HCT116 (cell line): Measurements from ENCODE around the gene IL22RA1.

Experiments
- ELF1 ChIP-seq: IDR thresholded peaks from 2 replicates; pipeline ENCODE4 v1.6.1; 2012; ENCODE audit warnings: low read depth, borderline replicate concordance
- EZH2 ChIP-seq: fragments of 200-600 bp; sonication (generic); IDR thresholded peaks from 2 replicates; pipeline ENCODE4 v1.6.1; 2017; ENCODE audit warnings: antibody characterized with exemption, mixed run types
- EZH2phosphoT487 ChIP-seq: fragments of 200-600 bp; IDR thresholded peaks from 2 replicates; pipeline ENCODE4 v1.6.1; 2018; ENCODE audit warnings: antibody characterized with exemption, borderline replicate concordance
- POLR2A ChIP-seq: IDR thresholded peaks from 2 replicates; pipeline ENCODE4 v1.7.0; 2011; ENCODE audit warnings: borderline replicate concordance; ENCODE audit not compliant: insufficient read depth, insufficient read length; ENCODE audit errors: extremely low read depth
- POLR2AphosphoS5 ChIP-seq: IDR thresholded peaks from 2 replicates; pipeline ENCODE4 v1.6.1; 2011; ENCODE audit warnings: mild to moderate bottlenecking, low read depth, low read length, moderate library complexity
- SIN3A ChIP-seq: IDR thresholded peaks from 2 replicates; pipeline ENCODE4 v1.6.1; 2012; ENCODE audit warnings: low read depth
- ZNF274 ChIP-seq: fragments of 200-500 bp; sonication (Bioruptor generic); IDR thresholded peaks from 2 replicates; pipeline ENCODE4 v1.6.1; 2014; ENCODE audit warnings: mild to moderate bottlenecking, low read depth, low read length, inconsistent platforms
- TF ChIP-seq, protein P1 (sequence below), 3 experiments: fragments of 200-600 bp in 1 of 3; sonication (generic) in 1 of 3; IDR thresholded peaks in 2 of 3; conservative IDR thresholded peaks in 1 of 3; 2 replicates each; pipeline ENCODE4 v1.5.1; 2012 to 2017; ENCODE audit warnings: low read depth in 2 of 3, low read length in 2 of 3, antibody characterized with exemption in 1 of 3, borderline replicate concordance in 1 of 3, control low read depth in 1 of 3, mild to moderate bottlenecking in 1 of 3, mixed read lengths in 1 of 3, mixed run types in 1 of 3, moderate library complexity in 1 of 3; ENCODE audit not compliant: insufficient read depth in 1 of 3
- TF ChIP-seq, protein P2 (sequence below): IDR thresholded peaks from 2 replicates; pipeline ENCODE4 v1.6.1; 2012; ENCODE audit warnings: low read depth

DNA sequence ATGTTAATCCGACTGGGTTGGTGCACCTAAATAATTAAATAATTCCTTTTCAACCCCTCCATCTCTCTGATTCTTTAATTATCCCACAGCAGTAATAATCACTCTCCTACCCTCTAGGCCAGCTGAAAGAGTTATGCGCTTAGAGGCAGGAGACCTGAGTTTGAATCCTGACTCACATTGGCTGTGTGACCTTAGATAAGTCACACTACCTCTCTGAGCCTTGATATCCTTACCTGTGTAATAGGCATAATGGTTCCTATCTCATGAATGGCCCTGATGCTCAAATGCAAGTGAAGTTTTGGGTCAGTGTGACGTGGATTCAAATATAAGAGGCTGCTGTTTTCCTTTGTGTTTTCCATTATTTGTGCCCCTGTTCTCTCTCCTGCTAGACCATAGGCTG, 39.1 kb downstream of the IL22RA1 start:
- TF ChIP-seq, protein P1, sequence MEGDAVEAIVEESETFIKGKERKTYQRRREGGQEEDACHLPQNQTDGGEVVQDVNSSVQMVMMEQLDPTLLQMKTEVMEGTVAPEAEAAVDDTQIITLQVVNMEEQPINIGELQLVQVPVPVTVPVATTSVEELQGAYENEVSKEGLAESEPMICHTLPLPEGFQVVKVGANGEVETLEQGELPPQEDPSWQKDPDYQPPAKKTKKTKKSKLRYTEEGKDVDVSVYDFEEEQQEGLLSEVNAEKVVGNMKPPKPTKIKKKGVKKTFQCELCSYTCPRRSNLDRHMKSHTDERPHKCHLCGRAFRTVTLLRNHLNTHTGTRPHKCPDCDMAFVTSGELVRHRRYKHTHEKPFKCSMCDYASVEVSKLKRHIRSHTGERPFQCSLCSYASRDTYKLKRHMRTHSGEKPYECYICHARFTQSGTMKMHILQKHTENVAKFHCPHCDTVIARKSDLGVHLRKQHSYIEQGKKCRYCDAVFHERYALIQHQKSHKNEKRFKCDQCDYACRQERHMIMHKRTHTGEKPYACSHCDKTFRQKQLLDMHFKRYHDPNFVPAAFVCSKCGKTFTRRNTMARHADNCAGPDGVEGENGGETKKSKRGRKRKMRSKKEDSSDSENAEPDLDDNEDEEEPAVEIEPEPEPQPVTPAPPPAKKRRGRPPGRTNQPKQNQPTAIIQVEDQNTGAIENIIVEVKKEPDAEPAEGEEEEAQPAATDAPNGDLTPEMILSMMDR (IDR thresholded peaks at IDR 0.05 in 2 of 3, conservative IDR thresholded peaks at IDR 0.05 in 1 of 3; ENCODE audit: borderline replicate concordance in 1 of 3, insufficient read depth in 1 of 3, low read depth in 2 of 3, low read length in 2 of 3), result no peak
- TF ChIP-seq EZH2phosphoT487 (no peak), POLR2A (no peak), EZH2 (no peak), ELF1 (no peak), SIN3A (no peak), POLR2AphosphoS5 (no peak), ZNF274 (no peak)
- TF ChIP-seq, protein P2, sequence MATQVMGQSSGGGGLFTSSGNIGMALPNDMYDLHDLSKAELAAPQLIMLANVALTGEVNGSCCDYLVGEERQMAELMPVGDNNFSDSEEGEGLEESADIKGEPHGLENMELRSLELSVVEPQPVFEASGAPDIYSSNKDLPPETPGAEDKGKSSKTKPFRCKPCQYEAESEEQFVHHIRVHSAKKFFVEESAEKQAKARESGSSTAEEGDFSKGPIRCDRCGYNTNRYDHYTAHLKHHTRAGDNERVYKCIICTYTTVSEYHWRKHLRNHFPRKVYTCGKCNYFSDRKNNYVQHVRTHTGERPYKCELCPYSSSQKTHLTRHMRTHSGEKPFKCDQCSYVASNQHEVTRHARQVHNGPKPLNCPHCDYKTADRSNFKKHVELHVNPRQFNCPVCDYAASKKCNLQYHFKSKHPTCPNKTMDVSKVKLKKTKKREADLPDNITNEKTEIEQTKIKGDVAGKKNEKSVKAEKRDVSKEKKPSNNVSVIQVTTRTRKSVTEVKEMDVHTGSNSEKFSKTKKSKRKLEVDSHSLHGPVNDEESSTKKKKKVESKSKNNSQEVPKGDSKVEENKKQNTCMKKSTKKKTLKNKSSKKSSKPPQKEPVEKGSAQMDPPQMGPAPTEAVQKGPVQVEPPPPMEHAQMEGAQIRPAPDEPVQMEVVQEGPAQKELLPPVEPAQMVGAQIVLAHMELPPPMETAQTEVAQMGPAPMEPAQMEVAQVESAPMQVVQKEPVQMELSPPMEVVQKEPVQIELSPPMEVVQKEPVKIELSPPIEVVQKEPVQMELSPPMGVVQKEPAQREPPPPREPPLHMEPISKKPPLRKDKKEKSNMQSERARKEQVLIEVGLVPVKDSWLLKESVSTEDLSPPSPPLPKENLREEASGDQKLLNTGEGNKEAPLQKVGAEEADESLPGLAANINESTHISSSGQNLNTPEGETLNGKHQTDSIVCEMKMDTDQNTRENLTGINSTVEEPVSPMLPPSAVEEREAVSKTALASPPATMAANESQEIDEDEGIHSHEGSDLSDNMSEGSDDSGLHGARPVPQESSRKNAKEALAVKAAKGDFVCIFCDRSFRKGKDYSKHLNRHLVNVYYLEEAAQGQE, result no peak
